OCI-LY7 (cell line): Measurements from ENCODE around the gene HORMAD2.

Experiments used
- EZH2phosphoT487 ChIP-seq: fragments of 200-600 bp; sonication (generic); IDR thresholded peaks from 2 replicates; pipeline ENCODE4 v1.6.1; 2018; ENCODE audit warnings: low read depth, borderline replicate concordance, mild to moderate bottlenecking, mixed run types, antibody characterized with exemption, low read length, moderate library complexity, mixed read lengths
- TF ChIP-seq, protein P1 (sequence below): fragments of 200-600 bp; sonication (generic); conservative IDR thresholded peaks from 2 replicates; pipeline ENCODE4 v1.5.1; 2014; ENCODE audit warnings: mild to moderate bottlenecking, antibody characterized with exemption, low read length, moderate library complexity, mixed read lengths

DNA sequence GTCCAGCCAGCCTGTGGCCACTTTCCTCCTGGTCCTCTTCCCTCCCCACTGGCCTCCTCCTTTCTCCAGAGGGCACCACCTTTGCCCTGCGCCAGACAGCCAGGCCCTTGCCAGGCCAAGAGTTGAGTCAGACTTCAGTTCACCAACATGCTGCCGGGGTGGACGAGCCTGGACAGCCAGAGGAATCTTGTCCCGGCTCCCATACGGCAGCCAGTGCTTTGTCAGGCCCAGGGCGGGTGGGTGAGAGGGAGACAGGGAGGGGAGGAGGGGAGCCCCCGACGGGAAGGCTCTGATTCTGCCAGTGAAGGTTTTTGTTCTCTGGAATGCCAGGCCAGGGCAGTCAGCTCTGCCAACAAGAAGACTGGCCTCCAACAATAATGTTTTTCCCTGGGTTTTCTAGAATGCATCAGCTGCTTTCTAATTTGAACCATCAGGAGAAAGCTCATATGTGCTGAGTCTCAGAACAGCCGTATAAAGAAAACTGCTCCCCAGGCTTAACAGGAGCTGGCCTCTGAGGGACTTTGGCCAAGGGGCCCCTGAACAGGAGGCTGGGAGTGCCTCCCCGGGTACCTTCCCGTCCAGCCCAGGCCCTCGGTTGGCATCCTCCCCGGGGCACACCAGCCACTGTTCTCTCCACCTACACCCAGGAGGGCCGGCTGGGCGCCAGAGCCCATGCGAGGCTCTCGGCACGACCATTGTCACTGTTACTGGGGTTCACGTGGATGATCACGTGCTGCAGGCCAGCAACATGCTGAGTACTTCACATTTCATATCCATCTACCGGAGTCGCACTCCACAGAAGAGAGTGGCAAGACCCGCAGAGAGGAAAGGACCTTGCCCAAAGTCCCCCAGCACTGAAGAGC is 137.7 kb downstream of the HORMAD2 start:
- TF ChIP-seq, protein P1, sequence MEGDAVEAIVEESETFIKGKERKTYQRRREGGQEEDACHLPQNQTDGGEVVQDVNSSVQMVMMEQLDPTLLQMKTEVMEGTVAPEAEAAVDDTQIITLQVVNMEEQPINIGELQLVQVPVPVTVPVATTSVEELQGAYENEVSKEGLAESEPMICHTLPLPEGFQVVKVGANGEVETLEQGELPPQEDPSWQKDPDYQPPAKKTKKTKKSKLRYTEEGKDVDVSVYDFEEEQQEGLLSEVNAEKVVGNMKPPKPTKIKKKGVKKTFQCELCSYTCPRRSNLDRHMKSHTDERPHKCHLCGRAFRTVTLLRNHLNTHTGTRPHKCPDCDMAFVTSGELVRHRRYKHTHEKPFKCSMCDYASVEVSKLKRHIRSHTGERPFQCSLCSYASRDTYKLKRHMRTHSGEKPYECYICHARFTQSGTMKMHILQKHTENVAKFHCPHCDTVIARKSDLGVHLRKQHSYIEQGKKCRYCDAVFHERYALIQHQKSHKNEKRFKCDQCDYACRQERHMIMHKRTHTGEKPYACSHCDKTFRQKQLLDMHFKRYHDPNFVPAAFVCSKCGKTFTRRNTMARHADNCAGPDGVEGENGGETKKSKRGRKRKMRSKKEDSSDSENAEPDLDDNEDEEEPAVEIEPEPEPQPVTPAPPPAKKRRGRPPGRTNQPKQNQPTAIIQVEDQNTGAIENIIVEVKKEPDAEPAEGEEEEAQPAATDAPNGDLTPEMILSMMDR: no peak
- TF ChIP-seq EZH2phosphoT487: no peak
